Renal cortex interstitium (tissue), 11 donors: ENCODE data around the gene ALPG. TPM values are rescaled to one million over a fixed set of nuclear protein-coding genes. Genes with fewer than 3 reads are reported as not detected.
"Not testable (repeated sequence)": the region's sequence is repeated elsewhere in the genome, so short reads cannot be mapped to it uniquely, and the experiment has no call there.

Experiments
- DNase-seq, 11 donors: peaks; one replicate each; pipeline ENCODE4 v3.0.0-alpha.2; 2013; ENCODE audit warnings: low read depth in 9 of 11, low spot score in 4 of 11; ENCODE audit errors: extremely low read depth in 1 of 11
- polyA plus RNA-seq, 3 donors: library from polyadenylated mRNA; unstranded; fragments of 120-200 nt; gene quantifications; one replicate each; pipeline ENCODE4 v1.2.1, GENCODE V29; 2013; ENCODE audit not compliant: insufficient read length in 3 of 3

The ALPG gene
- polyA plus RNA-seq, 3 donors = not detected

GRCh38 chr2:232434563-232435374 is 28.1 kb downstream of the ALPG start:
- DNase-seq = no peak

GRCh38 chr2:232435375-232435648 is 28.7 kb downstream of the ALPG start:
- no peak for DNase-seq

- DNase-seq = no peak
Measured at GRCh38 chr2:232435805-232436204, 29.2 kb downstream of the ALPG start.

GRCh38 chr2:232436381-232437194 is 29.9 kb downstream of the ALPG start:
- DNase-seq = no peak

GRCh38 chr2:232437195-232437571 is 30.5 kb downstream of the ALPG start:
- DNase-seq = no peak

GRCh38 chr2:232438091-232438490 is 31.4 kb downstream of the ALPG start:
- DNase-seq = no peak

GRCh38 chr2:232438951-232439757 is 32.5 kb downstream of the ALPG start:
- DNase-seq = no peak

GRCh38 chr2:232439758-232440135 is 33.1 kb downstream of the ALPG start:
- DNase-seq = no peak

- DNase-seq = peak in 5 of 11 donors; percentile 59 to 70 (median 63)
Measured at GRCh38 chr2:232440220-232441018, 33.8 kb downstream of the ALPG start.

GRCh38 chr2:232441147-232441651 is 34.6 kb downstream of the ALPG start:
- no peak for DNase-seq

GRCh38 chr2:232441922-232442321 is 35.3 kb downstream of the ALPG start:
- DNase-seq = not testable (repeated sequence)

GRCh38 chr2:232442431-232442830 is 35.8 kb downstream of the ALPG start:
- peak in 1 of 11 donors; percentile 45 for DNase-seq

- not testable (repeated sequence) for DNase-seq
Measured at GRCh38 chr2:232443047-232443446, 36.4 kb downstream of the ALPG start.

- not testable (repeated sequence) for DNase-seq
Measured at GRCh38 chr2:232443669-232444408, 37.2 kb downstream of the ALPG start.

GRCh38 chr2:232444409-232445148 is 37.9 kb downstream of the ALPG start:
- no peak for DNase-seq

- not testable (repeated sequence) for DNase-seq
Measured at GRCh38 chr2:232445149-232445885, 38.7 kb downstream of the ALPG start.
